ENCODE results near the gene SNX1.
"Not testable (repeated sequence)": the region's sequence is repeated elsewhere in the genome, so short reads cannot be mapped to it uniquely, and the experiment has no call there.

SNX1 gene

GRCh38 chr15:64095795-64096667 lies at the start of gene SNX1:
Gene SNX1, plus strand, starts transcription at chr15:64095982. Its CDS starts 32 bp downstream, at chr15:64096014.
- DNase-seq: peak; percentile 66 to 82

GRCh38 chr15:64046421-64047153 lies 49.2 kb upstream of the SNX1 start, which contains the start of gene DAPK2:
Gene DAPK2, minus strand, starts transcription at chr15:64046485. Its CDS starts 6,224 bp downstream, at chr15:64040261.
- no peak for DNase-seq

DNA sequence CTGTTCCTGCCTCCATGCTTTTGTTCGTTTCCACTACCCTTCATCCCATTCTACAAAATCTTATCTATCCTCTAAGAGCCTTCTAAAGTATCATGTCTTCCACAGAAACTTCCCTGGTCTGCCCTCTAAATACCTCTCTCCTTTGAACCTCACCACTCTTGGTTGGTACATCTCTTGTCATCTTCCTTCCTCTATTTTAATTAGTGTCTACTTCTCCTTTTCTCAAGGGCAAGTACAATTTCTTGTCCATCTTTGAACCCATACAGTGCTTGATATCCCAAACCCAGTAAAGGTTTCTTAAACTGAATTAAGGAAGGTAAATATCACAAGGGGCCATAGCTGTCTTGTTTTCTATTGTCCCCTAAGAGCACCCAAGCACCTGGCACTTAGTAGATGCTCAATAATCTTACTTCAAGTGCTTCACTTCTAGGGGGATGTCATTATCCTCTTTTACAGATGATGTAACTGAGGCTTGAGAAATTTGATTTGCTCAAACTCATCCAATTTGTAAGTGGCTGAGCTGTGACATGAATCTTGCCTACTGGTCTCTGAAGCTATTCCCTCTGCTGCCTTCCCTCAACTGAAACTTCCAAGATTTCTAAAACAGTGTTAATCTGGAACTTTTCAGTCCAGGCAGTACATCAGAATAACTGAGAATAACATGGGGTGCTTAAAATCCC lies 46.9 kb upstream of the SNX1 start:
- DNase-seq: no peak

- DNase-seq: no peak
Observed at GRCh38 chr15:64050281-64051092, 45.3 kb upstream of the SNX1 start.

DNA sequence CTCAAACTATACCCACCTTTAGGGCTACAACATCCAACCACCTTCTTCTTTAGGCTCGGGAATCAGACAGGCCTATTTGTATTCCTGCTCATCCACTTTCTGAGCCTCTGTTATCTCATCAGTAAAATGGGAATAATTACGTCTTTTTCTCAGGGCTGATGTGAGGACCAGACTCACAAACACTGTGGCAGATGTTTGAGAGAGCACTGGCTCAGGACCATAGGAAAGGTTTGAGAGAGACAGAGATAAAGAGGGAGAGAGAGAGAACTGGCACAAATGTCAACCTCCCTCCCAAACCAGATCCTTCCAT lies 44.7 kb upstream of the SNX1 start:
- no peak for DNase-seq

- no peak for DNase-seq
Observed at GRCh38 chr15:64051407-64052259, 44.1 kb upstream of the SNX1 start.

DNA sequence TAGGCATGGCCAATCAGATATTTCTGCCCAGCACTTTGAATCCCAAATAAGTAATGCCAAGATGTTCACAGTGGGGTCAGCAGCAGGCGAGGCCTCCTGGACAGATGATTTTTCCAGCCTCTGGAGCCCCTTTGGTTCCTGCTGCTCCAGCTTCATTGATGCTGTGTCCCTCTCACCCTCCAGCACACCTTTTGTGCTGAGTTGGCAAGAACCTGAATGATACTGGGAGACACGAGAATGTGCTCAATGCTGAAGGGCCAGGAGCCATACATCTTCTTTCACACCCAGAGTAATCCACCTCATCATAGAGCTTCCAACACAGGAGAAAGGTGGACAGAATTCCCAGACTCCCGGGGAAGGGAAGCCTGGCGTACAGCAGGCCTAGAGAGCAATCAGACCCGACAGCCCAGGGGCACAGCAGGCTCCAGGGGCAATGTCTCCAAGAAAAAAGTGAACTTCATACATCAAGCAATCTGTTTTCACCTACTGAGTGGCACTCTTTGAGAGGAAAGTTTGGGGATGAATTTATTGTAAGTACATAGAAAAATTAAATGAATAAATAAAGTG lies 42.8 kb upstream of the SNX1 start:
- no peak for DNase-seq

- DNase-seq: not testable (repeated sequence)
Observed at GRCh38 chr15:64053674-64054073, 42.1 kb upstream of the SNX1 start.

- no peak for DNase-seq
Observed at GRCh38 chr15:64058279-64058678, 37.5 kb upstream of the SNX1 start.

- not testable (repeated sequence) for DNase-seq
Observed at GRCh38 chr15:64059104-64059503, 36.7 kb upstream of the SNX1 start.

DNA sequence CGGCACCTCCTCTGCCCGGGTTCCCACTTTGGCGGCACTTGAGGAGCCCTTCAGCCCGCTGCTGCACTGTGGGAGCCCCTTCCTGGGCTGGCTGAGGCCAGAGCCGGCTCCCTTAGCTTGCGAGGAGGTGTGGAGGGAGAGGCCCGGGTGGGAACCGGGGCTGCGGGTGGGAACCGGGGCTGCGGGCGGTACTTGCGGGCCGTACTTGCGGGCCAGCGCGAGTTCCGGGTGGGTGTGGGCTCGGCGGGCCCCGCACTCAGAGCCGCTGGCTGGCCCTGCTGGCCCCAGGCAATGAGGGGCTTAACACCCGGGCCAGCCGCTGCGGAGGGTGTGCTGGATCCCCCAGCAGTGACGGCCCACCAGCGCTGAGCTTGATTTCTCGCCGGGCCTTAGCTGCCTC lies 35.1 kb upstream of the SNX1 start:
- DNase-seq: no peak

GRCh38 chr15:64066451-64066850 lies 29.3 kb upstream of the SNX1 start:
- DNase-seq: no peak

DNA sequence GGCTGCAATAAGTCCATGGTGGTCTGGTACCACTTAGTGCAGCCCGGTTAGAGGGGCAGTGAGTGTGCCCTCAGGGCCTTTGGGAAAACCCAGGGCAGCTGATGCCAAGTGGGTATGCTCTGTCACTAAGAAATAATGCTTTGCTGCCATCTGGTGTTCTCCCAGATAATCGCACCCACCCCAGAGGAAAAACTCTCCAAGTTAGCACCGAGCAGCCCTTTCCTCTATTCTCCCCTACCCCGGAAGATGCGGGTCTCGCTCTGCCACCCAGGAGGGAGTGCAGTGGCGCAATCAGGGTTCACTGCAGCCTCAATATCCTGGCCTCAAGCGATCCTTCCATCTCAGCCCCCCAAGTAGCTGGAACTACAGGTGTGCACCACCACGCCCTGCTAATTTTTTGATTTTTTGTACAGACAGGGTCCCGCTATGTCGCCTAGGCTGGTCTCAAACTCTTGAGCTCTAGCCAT lies 28.2 kb upstream of the SNX1 start:
- DNase-seq: peak in 1 of 2 experiments; percentile 39

DNA sequence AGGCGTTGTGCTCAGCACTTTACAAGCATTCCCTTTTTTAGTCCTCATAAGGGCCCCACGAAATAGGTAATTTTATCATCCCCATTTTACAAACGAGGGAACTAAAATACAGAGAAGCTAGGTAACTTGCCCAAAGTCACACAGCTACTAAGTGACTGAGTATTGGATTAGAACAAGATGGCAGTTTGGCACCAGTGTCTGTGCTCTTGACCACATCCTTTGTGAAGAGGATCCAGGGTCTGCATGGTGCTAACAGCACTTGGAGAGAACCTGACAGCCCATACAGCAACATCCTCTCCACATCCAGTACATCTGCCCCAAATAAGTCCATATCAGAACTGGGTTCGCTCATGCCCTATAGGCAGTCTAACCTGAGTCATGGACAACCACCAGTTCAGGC lies 27.6 kb upstream of the SNX1 start:
- no peak for DNase-seq

GRCh38 chr15:64070106-64070505 lies 25.7 kb upstream of the SNX1 start:
- no peak for DNase-seq

GRCh38 chr15:64070965-64071851 lies 24.6 kb upstream of the SNX1 start:
- no peak for DNase-seq

GRCh38 chr15:64071931-64072765 lies 23.6 kb upstream of the SNX1 start:
- DNase-seq: no peak

GRCh38 chr15:64072812-64073211 lies 23.0 kb upstream of the SNX1 start:
- no peak for DNase-seq

GRCh38 chr15:64073496-64073895 lies 22.3 kb upstream of the SNX1 start:
- not testable (repeated sequence) for DNase-seq

All from cerebellar nuclear complex (tissue), 1 donor.